ENCODE data around the gene OGDHL. TPM values are rescaled to one million over a fixed set of nuclear protein-coding genes. Genes with fewer than 3 reads are reported as not detected.
"Not testable (repeated sequence)": the region's sequence is repeated elsewhere in the genome, so short reads cannot be mapped to it uniquely, and the experiment has no call there.

OGDHL gene
- total RNA-seq, result 0.26 and 0.46 TPM in 2 replicates

GRCh38 chr10:49761789-49762565 is at the start of gene OGDHL:
OGDHL (minus strand) TSS chr10:49762323; CDS start chr10:49758592, 3,731 bp downstream.
- DNase-seq (ENCODE audit: low read depth, low spot score), result no peak

GRCh38 chr10:49803988-49804387 is 41.9 kb upstream of the OGDHL start:
- DNase-seq (ENCODE audit: low read depth, low spot score), result no peak

GRCh38 chr10:49798275-49798674 is 36.2 kb upstream of the OGDHL start:
- DNase-seq (ENCODE audit: low read depth, low spot score), result no peak

GRCh38 chr10:49791100-49791499 is 29.0 kb upstream of the OGDHL start:
- DNase-seq (ENCODE audit: low read depth, low spot score), result no peak

GRCh38 chr10:49784681-49785080 is 22.6 kb upstream of the OGDHL start:
- no peak for DNase-seq (ENCODE audit: low read depth, low spot score)

GRCh38 chr10:49783645-49784044 is 21.5 kb upstream of the OGDHL start:
- no peak for DNase-seq (ENCODE audit: low read depth, low spot score)

GRCh38 chr10:49781247-49781646 is 19.1 kb upstream of the OGDHL start:
- DNase-seq (ENCODE audit: low read depth, low spot score), result no peak

- DNase-seq (ENCODE audit: low read depth, low spot score), result no peak
Measured at GRCh38 chr10:49778197-49778596, 16.1 kb upstream of the OGDHL start.

- DNase-seq (ENCODE audit: low read depth, low spot score), result no peak
Measured at GRCh38 chr10:49776851-49777250, 14.7 kb upstream of the OGDHL start.

- DNase-seq (ENCODE audit: low read depth, low spot score), result no peak
Measured at GRCh38 chr10:49775014-49775413, 12.9 kb upstream of the OGDHL start.

- DNase-seq (ENCODE audit: low read depth, low spot score), result not testable (repeated sequence)
Measured at GRCh38 chr10:49772944-49773343, 10.8 kb upstream of the OGDHL start.

GRCh38 chr10:49771046-49771445 is 8.9 kb upstream of the OGDHL start:
- DNase-seq (ENCODE audit: low read depth, low spot score), result not testable (repeated sequence)

- DNase-seq (ENCODE audit: low read depth, low spot score), result no peak
Measured at GRCh38 chr10:49769692-49770091, 7.6 kb upstream of the OGDHL start.

- no peak for DNase-seq (ENCODE audit: low read depth, low spot score)
Measured at GRCh38 chr10:49768731-49769130, 6.6 kb upstream of the OGDHL start.

- DNase-seq (ENCODE audit: low read depth, low spot score), result no peak
Measured at GRCh38 chr10:49768329-49768728, 6.2 kb upstream of the OGDHL start.

GRCh38 chr10:49767752-49768151 is 5.6 kb upstream of the OGDHL start:
- no peak for DNase-seq (ENCODE audit: low read depth, low spot score)

GRCh38 chr10:49766484-49766883 is 4.4 kb upstream of the OGDHL start:
- no peak for DNase-seq (ENCODE audit: low read depth, low spot score)

GRCh38 chr10:49762566-49762877 is 399 bp upstream of the OGDHL start:
- no peak for DNase-seq (ENCODE audit: low read depth, low spot score)

- no peak for DNase-seq (ENCODE audit: low read depth, low spot score)
Measured at GRCh38 chr10:49761201-49761788, 828 bp downstream of the OGDHL start.

GRCh38 chr10:49760789-49761188 is 1.3 kb downstream of the OGDHL start:
- no peak for DNase-seq (ENCODE audit: low read depth, low spot score)

GRCh38 chr10:49759787-49760551 is 2.2 kb downstream of the OGDHL start:
- DNase-seq (ENCODE audit: low read depth, low spot score), result no peak

- DNase-seq (ENCODE audit: low read depth, low spot score), result no peak
Measured at GRCh38 chr10:49758249-49758930, 3.7 kb downstream of the OGDHL start.

All from pulmonary artery endothelial cell (primary cell).